ENCODE data around the gene ADD2. TPM values are rescaled to one million over a fixed set of nuclear protein-coding genes. Genes with fewer than 3 reads are reported as not detected.
A peak's percentile ranks its signal among the peaks of the same experiment; 100 is the strongest.

Gene ADD2
- total RNA-seq, 1 experiment from 2014 or later: 0.23 TPM

- BruUV-seq (replicated peaks): no TSS peak
- Mint-ChIP-seq H3K27ac (ENCODE audit: low read depth, unreplicated experiment) (no peak overlapping the region), H3K4me1 (ENCODE audit: insufficient read depth, unreplicated experiment) (no peaks in the 10 kb centered on the region), H3K4me3 (ENCODE audit: unreplicated experiment) (no peak overlapping the region), H3K27me3 (ENCODE audit: insufficient read depth, unreplicated experiment) (peaks cover 12% of the 10 kb centered on the region), H3K36me3 (ENCODE audit: insufficient read depth, unreplicated experiment) (no peaks in the 10 kb centered on the region), H3K9me3 (ENCODE audit: unreplicated experiment) (peaks cover 3% of the 10 kb centered on the region)
- DNase-seq (ENCODE audit: unreplicated experiment): no peak
- TF ChIP-seq, protein P1, sequence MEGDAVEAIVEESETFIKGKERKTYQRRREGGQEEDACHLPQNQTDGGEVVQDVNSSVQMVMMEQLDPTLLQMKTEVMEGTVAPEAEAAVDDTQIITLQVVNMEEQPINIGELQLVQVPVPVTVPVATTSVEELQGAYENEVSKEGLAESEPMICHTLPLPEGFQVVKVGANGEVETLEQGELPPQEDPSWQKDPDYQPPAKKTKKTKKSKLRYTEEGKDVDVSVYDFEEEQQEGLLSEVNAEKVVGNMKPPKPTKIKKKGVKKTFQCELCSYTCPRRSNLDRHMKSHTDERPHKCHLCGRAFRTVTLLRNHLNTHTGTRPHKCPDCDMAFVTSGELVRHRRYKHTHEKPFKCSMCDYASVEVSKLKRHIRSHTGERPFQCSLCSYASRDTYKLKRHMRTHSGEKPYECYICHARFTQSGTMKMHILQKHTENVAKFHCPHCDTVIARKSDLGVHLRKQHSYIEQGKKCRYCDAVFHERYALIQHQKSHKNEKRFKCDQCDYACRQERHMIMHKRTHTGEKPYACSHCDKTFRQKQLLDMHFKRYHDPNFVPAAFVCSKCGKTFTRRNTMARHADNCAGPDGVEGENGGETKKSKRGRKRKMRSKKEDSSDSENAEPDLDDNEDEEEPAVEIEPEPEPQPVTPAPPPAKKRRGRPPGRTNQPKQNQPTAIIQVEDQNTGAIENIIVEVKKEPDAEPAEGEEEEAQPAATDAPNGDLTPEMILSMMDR (IDR thresholded peaks at IDR 0.05; ENCODE audit: unreplicated experiment): no peak
- POLR2A ChIA-PET: no interaction called here
- CTCF ChIA-PET: interaction anchor here (0.6 to 0.7 kb wide), 2 partner anchors 450 to 605 kb away, joined by 3 read pairs; no protein-coding TSS in a partner anchor
- intact Hi-C loops (cut with micrococcal nuclease): no loop called here
Observed at GRCh38 chr2:70752396-70752795, 15.6 kb downstream of the ADD2 start.

GRCh38 chr2:70751881-70752280 is 16.1 kb downstream of the ADD2 start:
- no peaks in the 10 kb centered on the region for H3K36me3 Mint-ChIP-seq (ENCODE audit: insufficient read depth, unreplicated experiment)
- H3K9me3 Mint-ChIP-seq (ENCODE audit: unreplicated experiment): peaks cover 7% of the 10 kb centered on the region
- ChIA-PET POLR2A (no interaction called here), CTCF (interaction anchor here (0.7 to 1.2 kb wide), 2 partner anchors 37 to 449 kb away, joined by 3 read pairs; no protein-coding TSS in a partner anchor)
- no peak for DNase-seq (ENCODE audit: unreplicated experiment)
- H3K4me1 Mint-ChIP-seq (ENCODE audit: insufficient read depth, unreplicated experiment): no peaks in the 10 kb centered on the region
- TF ChIP-seq, protein P1 (IDR thresholded peaks at IDR 0.05; ENCODE audit: unreplicated experiment): no peak
- no TSS peak for BruUV-seq (replicated peaks)
- intact Hi-C loops (cut with micrococcal nuclease): no loop called here
- H3K4me3 Mint-ChIP-seq (ENCODE audit: unreplicated experiment): no peak overlapping the region
- H3K27me3 Mint-ChIP-seq (ENCODE audit: insufficient read depth, unreplicated experiment): peaks cover 12% of the 10 kb centered on the region
- H3K27ac Mint-ChIP-seq (ENCODE audit: low read depth, unreplicated experiment): no peak overlapping the region

DNA sequence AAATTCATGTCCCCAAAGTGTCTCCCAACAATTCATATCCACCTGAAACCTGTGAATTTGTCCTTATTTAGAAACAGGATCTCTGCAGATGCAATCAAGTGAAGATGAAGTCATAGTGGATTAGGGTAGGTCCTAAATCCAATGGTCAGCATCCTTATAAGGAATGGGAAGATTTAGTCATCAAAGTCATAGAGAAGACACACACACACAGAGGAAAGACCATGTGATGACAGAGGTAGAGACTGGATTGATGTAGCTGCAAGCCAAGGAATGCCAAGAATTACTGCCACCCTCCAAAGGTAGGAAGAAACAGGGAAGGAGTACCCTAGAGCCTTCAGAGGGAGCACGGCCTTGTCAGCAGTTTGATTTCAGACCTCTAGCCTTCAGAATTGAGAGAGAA is 17.7 kb downstream of the ADD2 start:
- H3K4me1 Mint-ChIP-seq (ENCODE audit: insufficient read depth, unreplicated experiment): no peaks in the 10 kb centered on the region
- TF ChIP-seq, protein P1 (IDR thresholded peaks at IDR 0.05; ENCODE audit: unreplicated experiment): no peak
- no peak for DNase-seq (ENCODE audit: unreplicated experiment)
- H3K27me3 Mint-ChIP-seq (ENCODE audit: insufficient read depth, unreplicated experiment): peaks cover 12% of the 10 kb centered on the region
- ChIA-PET POLR2A (no interaction called here), CTCF (interaction anchor here (1.2 kb wide), 1 partner anchor 39 kb away, joined by 3 read pairs; no protein-coding TSS in a partner anchor)
- no peak overlapping the region for H3K4me3 Mint-ChIP-seq (ENCODE audit: unreplicated experiment)
- H3K9me3 Mint-ChIP-seq (ENCODE audit: unreplicated experiment): peaks cover 7% of the 10 kb centered on the region
- H3K36me3 Mint-ChIP-seq (ENCODE audit: insufficient read depth, unreplicated experiment): no peaks in the 10 kb centered on the region
- no peak overlapping the region for H3K27ac Mint-ChIP-seq (ENCODE audit: low read depth, unreplicated experiment)
- intact Hi-C loops (cut with micrococcal nuclease): no loop called here
- BruUV-seq (replicated peaks): no TSS peak

DNA sequence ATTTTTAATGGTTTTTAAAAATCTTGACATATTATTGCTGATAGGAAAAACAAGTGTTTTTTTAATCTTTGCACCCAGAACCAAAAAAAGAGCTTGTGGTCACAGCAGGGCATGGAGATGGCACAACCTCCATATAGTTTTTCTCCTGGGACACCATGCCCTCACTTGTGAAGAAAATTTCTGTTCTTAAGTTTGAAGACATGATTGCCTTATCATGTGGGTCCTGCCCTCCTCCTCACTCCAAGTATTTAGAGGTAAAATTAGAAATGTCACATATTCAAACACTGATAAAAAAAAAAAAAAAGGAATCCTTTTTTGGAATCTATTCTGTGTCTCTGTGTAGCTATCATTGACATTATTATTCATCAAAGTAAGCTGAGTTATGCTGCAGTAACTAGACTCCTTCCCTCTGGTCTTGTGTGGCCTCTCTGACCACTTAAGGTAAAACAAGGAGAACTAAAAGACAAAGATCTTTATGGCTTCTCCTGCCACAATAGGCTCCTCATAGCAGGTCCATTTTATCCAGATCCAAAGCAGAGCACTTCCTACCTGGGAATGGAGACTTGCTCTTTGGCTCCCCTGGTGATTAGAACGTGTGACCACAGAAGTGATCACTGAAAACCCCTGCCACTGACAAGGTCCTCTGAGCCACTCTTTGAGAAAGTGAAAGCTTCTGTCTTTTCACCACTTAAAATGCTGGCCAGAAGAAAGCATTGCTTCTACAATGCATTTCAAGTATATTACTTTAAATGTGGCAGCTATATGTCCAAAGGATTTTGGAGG is 19.8 kb downstream of the ADD2 start:
- POLR2A ChIA-PET: interaction anchor here (1.1 kb wide), 1 partner anchor 9 kb away, joined by 3 read pairs; no protein-coding TSS in a partner anchor
- H3K27ac Mint-ChIP-seq (ENCODE audit: low read depth, unreplicated experiment): no peak overlapping the region
- BruUV-seq (replicated peaks): no TSS peak
- intact Hi-C loops (cut with micrococcal nuclease): no loop called here
- H3K9me3 Mint-ChIP-seq (ENCODE audit: unreplicated experiment): peaks cover 7% of the 10 kb centered on the region
- H3K4me3 Mint-ChIP-seq (ENCODE audit: unreplicated experiment): no peak overlapping the region
- H3K36me3 Mint-ChIP-seq (ENCODE audit: insufficient read depth, unreplicated experiment): no peaks in the 10 kb centered on the region
- CTCF ChIA-PET: interaction anchor here (0.8 to 1.0 kb wide), 2 partner anchors 22 to 37 kb away, joined by 4 read pairs; no protein-coding TSS in a partner anchor
- peak; percentile 17 for DNase-seq (ENCODE audit: unreplicated experiment)
- no peaks in the 10 kb centered on the region for H3K4me1 Mint-ChIP-seq (ENCODE audit: insufficient read depth, unreplicated experiment)
- TF ChIP-seq, protein P1 (IDR thresholded peaks at IDR 0.05; ENCODE audit: unreplicated experiment): no peak
- H3K27me3 Mint-ChIP-seq (ENCODE audit: insufficient read depth, unreplicated experiment): peaks cover 12% of the 10 kb centered on the region
